ENCODE data around the gene NGLY1.

Gene NGLY1

DNA sequence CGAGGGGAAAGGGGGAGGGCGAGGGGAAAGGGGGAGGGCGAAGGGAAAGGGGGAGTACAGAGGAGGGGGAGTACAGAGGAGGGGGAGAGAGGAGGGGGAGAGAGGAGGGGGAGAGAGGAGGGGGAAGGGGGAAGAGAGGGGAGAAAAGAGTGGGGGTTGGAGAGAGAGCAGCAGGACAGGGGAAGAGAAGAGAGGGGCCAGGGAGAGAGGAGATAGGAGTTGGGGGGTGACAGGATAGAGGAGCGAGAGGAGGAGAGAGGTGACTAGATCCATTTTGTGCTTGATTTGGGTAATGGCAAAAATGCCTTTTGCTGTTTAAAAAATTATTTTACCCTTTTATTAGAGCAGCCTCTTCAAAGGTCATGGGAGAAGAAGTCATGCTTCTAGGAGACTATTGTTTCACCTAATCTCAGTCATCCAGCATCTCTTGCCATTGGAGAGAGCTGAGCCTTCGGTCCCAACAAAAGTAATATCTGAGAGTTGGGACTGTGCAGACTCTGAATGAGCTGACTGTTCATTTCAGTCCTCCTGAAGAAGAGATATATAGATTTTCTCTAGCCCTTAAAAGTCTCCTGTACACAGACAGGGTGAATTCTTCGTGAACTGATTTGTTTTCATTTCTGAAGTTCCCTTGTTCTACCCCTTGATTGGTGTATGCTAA lies 103.5 kb downstream of the NGLY1 start:
- H3K36me3 Mint-ChIP-seq (ENCODE audit: low read depth): no peaks in the 10 kb centered on the region
- no peak overlapping the region for H3K4me3 Mint-ChIP-seq
- no peaks in the 10 kb centered on the region for H3K9me3 Mint-ChIP-seq
- H3K27ac Mint-ChIP-seq: no peak overlapping the region
- no peaks in the 10 kb centered on the region for H3K27me3 Mint-ChIP-seq
- H3K4me1 Mint-ChIP-seq (ENCODE audit: low read depth): peaks cover 10% of the 10 kb centered on the region
- intact Hi-C loops (cut with micrococcal nuclease): no loop called here

DNA sequence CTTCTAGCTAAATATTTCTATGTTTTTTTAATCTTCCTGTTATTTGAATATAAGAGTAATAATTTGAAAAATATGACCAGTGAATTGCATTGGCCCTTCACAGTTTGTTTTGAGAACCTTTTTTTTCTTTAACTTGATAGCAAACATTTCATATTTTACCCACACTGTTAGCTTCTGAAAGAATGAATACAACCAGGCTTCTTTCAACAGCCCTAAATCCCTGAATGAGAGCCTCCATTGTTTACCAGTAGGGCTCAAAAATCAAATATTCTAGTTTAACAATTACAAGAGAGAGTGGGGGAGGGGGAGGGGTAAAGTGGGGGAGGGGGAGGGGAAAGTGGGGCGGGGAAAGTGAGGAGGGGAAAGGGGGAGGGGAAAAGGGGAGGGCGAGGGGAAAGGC lies 104.1 kb downstream of the NGLY1 start:
- Mint-ChIP-seq H3K4me3 (no peak overlapping the region), H3K9me3 (no peaks in the 10 kb centered on the region), H3K4me1 (ENCODE audit: low read depth) (peaks cover 6% of the 10 kb centered on the region), H3K36me3 (ENCODE audit: low read depth) (no peaks in the 10 kb centered on the region), H3K27me3 (no peaks in the 10 kb centered on the region), H3K27ac (no peak overlapping the region)
- intact Hi-C loops (cut with micrococcal nuclease): no loop called here

DNA sequence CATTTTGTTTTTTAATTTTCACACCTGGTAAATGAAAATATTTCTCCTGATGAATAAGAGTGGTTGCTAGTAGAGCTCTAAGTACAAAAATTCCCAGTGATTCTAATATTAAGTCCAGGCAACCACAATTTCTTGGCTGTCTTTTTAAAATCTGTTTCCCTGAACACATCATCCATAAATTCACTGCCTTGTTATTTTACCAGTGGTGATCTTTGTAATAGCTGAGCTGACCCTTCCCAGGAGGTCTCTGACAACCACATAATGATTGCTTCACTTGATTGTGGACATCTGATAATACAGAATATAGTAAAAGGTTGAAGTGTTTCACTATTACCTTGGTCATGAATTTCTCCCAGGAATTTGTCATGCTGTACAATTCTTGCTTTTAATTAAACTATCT lies 104.7 kb downstream of the NGLY1 start:
- Mint-ChIP-seq H3K36me3 (ENCODE audit: low read depth) (no peaks in the 10 kb centered on the region), H3K9me3 (no peaks in the 10 kb centered on the region), H3K27me3 (no peaks in the 10 kb centered on the region), H3K27ac (no peak overlapping the region), H3K4me3 (no peak overlapping the region), H3K4me1 (ENCODE audit: low read depth) (no peaks in the 10 kb centered on the region)
- intact Hi-C loops (cut with micrococcal nuclease): no loop called here

DNA sequence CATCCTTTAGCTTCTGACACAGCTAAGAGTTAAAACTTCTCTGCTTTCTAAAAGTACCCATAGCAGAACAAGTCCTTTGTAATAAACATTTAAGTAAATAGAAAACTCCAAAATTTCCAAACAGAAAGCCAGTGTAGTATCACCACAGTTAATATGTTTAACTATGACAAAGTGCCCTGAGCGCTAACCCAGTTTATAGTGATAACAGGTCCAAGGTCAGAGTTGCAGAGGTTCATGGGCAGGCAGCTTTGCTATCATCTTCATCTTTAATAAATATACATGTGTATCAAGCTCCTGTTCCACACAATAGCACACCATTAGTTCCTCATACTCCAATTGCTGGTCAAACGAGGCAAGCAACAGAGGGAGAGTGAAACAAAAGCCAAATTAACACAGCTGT lies 106.1 kb downstream of the NGLY1 start:
- Mint-ChIP-seq H3K36me3 (ENCODE audit: low read depth) (no peaks in the 10 kb centered on the region), H3K9me3 (no peaks in the 10 kb centered on the region), H3K27ac (no peak overlapping the region), H3K27me3 (no peaks in the 10 kb centered on the region), H3K4me3 (no peak overlapping the region), H3K4me1 (ENCODE audit: low read depth) (no peaks in the 10 kb centered on the region)
- intact Hi-C loops (cut with micrococcal nuclease): no loop called here

DNA sequence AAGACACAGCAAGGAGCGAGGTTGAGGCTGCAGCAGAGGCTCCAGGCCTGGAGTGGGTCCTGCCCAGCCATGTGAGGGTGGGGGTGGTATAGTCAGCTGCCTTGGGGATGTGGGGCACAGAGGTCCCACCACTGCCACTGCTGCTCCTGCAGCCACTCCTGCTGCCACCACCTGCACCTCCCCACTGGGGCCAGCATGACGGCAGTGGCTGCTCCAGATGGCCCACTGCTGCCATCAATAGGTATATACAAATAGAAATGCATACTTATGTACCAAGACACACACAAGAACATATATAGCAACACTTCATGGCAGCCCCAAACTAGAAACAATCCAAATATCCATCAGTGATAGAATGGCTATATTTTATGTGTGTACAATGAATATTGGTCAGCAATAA lies 108.6 kb downstream of the NGLY1 start:
- Mint-ChIP-seq H3K36me3 (ENCODE audit: low read depth) (no peaks in the 10 kb centered on the region), H3K27ac (no peak overlapping the region), H3K27me3 (no peaks in the 10 kb centered on the region), H3K9me3 (no peaks in the 10 kb centered on the region), H3K4me1 (ENCODE audit: low read depth) (no peaks in the 10 kb centered on the region), H3K4me3 (no peak overlapping the region)
- intact Hi-C loops (cut with micrococcal nuclease): no loop called here

DNA sequence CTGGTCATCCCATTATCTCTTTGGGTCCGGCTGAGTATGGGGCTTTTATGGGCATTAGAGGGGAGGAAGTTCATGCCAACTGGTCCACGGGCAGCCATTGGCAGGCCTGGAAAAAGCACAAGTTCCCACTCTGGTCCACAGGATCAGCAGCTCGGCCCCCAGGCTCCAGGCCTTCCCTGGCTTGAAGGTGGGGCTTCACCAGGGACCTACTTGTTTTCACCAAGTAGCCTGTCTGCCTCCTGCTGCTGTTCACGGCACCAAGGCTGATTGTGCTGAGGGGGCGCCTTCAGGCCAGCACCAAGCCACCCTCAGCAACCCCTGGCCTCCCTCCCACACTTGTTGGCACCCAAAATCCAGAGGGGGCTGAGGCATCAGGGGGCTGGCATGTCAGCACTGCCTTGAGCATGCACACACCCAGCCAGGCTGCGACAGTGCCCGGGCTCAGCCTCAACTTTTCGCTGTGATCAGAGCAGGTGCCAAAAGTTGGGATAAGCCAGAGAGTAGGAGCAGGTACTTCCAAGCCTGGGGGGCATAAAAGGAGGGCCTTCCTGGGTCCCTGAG lies 109.4 kb downstream of the NGLY1 start:
- H3K27me3 Mint-ChIP-seq: no peaks in the 10 kb centered on the region
- H3K4me3 Mint-ChIP-seq: no peak overlapping the region
- intact Hi-C loops (cut with micrococcal nuclease): no loop called here
- H3K36me3 Mint-ChIP-seq (ENCODE audit: low read depth): no peaks in the 10 kb centered on the region
- no peak overlapping the region for H3K27ac Mint-ChIP-seq
- H3K9me3 Mint-ChIP-seq: no peaks in the 10 kb centered on the region
- no peaks in the 10 kb centered on the region for H3K4me1 Mint-ChIP-seq (ENCODE audit: low read depth)

All from dendritic cell treated with granulocyte-macrophage colony-stimulating factor and Interleukin-4, amounts not matched to agents 40 ng/mL and 50 ng/mL, for 4 days (primary cell).